Measurements from ENCODE around the gene PCBP2. TPM values are rescaled to one million over a fixed set of nuclear protein-coding genes. Genes with fewer than 3 reads are reported as not detected.

The PCBP2 gene
- total and polyA plus RNA-seq, 2 experiments from 2014 or later = 114 to 326 TPM

- no peaks in the 10 kb centered on the region for H3K9me3 ChIP-seq (ENCODE audit: low read depth)
- H3K36me3 ChIP-seq = no peaks in the 10 kb centered on the region
- peak overlapping the region; percentile 92 for H3K27ac ChIP-seq
- TF ChIP-seq, protein P1, sequence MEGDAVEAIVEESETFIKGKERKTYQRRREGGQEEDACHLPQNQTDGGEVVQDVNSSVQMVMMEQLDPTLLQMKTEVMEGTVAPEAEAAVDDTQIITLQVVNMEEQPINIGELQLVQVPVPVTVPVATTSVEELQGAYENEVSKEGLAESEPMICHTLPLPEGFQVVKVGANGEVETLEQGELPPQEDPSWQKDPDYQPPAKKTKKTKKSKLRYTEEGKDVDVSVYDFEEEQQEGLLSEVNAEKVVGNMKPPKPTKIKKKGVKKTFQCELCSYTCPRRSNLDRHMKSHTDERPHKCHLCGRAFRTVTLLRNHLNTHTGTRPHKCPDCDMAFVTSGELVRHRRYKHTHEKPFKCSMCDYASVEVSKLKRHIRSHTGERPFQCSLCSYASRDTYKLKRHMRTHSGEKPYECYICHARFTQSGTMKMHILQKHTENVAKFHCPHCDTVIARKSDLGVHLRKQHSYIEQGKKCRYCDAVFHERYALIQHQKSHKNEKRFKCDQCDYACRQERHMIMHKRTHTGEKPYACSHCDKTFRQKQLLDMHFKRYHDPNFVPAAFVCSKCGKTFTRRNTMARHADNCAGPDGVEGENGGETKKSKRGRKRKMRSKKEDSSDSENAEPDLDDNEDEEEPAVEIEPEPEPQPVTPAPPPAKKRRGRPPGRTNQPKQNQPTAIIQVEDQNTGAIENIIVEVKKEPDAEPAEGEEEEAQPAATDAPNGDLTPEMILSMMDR (IDR thresholded peaks at IDR 0.05; ENCODE audit: low read depth, low read length) = no peak
- H3K4me3 ChIP-seq = peak overlapping the region; percentile 35
- peaks cover 31% of the 10 kb centered on the region for H3K4me1 ChIP-seq (ENCODE audit: low read depth)
- peak in 1 of 2 donors; percentile 27 for DNase-seq (ENCODE audit: low read depth in 1 of 2, low spot score in 1 of 2)
- no peaks in the 10 kb centered on the region for H3K27me3 ChIP-seq
Observed at GRCh38 chr12:53492188-53492587, 40.3 kb downstream of the PCBP2 start.

DNA sequence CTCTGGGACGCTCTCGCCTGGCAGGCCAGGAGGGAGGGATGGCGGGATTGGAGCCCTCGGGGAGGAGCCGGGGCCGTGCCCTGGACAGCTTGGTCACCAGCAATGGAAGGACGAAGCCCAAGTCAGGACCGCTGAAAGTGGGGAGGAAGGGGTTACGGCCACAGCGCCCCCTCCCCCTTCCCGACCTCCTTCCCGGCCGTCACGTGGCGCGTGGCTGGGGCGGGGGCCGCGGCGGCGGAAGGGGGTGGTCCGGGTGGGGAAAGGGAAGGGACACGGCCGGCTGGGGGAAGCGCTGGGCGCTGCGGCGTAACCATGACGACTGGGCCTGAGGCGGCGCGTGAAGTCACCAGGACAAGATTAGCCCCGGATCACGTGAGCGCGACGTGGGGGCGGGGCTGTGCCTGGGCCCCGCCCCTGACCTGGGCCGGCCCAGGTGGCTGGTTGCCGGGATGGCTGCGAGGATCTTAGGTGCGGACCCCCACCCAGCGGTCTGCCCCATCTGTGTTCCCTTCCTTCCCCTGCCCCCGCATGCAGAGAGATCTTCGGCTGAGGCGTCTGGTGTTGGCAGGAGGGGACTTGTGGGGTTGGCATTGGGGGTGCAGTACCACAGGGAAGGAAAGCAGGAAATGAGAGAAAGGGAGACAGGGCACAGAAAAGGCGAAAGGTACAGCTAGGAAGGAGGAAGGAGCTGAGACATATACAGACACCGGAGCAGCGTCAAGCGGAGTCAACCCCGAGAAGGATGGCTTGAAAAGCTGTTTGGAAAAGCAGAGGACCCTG lies 41.1 kb downstream of the PCBP2 start:
- Histone ChIP-seq H3K9me3 (ENCODE audit: low read depth) (no peaks in the 10 kb centered on the region), H3K36me3 (no peaks in the 10 kb centered on the region), H3K4me3 (peak overlapping the region; percentile 35), H3K27ac (peak overlapping the region; percentile 92), H3K27me3 (no peaks in the 10 kb centered on the region), H3K4me1 (ENCODE audit: low read depth) (peaks cover 31% of the 10 kb centered on the region)
- peak; percentile 95 to 96 for DNase-seq (ENCODE audit: low read depth in 1 of 2, low spot score in 1 of 2)
- TF ChIP-seq, protein P1 (IDR thresholded peaks at IDR 0.05; ENCODE audit: low read depth, low read length) = no peak

- peaks cover 31% of the 10 kb centered on the region for H3K4me1 ChIP-seq (ENCODE audit: low read depth)
- peak in 1 of 2 donors; percentile 36 for DNase-seq (ENCODE audit: low read depth in 1 of 2, low spot score in 1 of 2)
- no peaks in the 10 kb centered on the region for H3K36me3 ChIP-seq
- H3K9me3 ChIP-seq (ENCODE audit: low read depth) = no peaks in the 10 kb centered on the region
- TF ChIP-seq, protein P1 (IDR thresholded peaks at IDR 0.05; ENCODE audit: low read depth, low read length) = no peak
- H3K4me3 ChIP-seq = peak overlapping the region; percentile 35
- no peaks in the 10 kb centered on the region for H3K27me3 ChIP-seq
- peak overlapping the region; percentile 92 for H3K27ac ChIP-seq
Observed at GRCh38 chr12:53493610-53494391, 41.9 kb downstream of the PCBP2 start.

- peaks cover 38% of the 10 kb centered on the region for H3K4me1 ChIP-seq (ENCODE audit: low read depth)
- peak overlapping the region; percentile 88 for H3K27ac ChIP-seq
- H3K27me3 ChIP-seq = no peaks in the 10 kb centered on the region
Observed at GRCh38 chr12:53495903-53496751, 44.2 kb downstream of the PCBP2 start.

DNA sequence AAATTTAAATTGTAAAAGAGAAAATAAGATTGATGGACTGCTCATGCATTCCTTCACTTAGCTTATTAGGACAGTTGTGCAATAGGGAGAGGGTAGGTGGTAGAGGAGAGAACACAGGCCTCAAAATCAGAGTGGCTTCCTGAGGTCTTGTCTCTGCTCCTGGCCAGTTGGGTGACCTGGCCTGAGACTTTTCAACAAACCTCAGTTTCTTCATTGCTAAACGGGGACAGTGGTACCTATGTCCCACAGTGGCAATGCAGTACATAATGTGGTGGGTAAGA lies 44.8 kb downstream of the PCBP2 start:
- Histone ChIP-seq H3K4me1 (ENCODE audit: low read depth) (peaks cover 41% of the 10 kb centered on the region), H3K4me3 (no peak overlapping the region), H3K36me3 (no peaks in the 10 kb centered on the region), H3K27ac (peak overlapping the region; percentile 88), H3K9me3 (ENCODE audit: low read depth) (no peaks in the 10 kb centered on the region), H3K27me3 (no peaks in the 10 kb centered on the region)
- TF ChIP-seq, protein P1 (IDR thresholded peaks at IDR 0.05; ENCODE audit: low read depth, low read length) = no peak
- DNase-seq (ENCODE audit: low read depth in 1 of 2, low spot score in 1 of 2) = peak in 1 of 2 donors; percentile 40

More at GRCh38 chr12:53495903-53496751, 44.2 kb downstream of the PCBP2 start:
- Histone ChIP-seq H3K4me3 (no peak overlapping the region), H3K36me3 (no peaks in the 10 kb centered on the region), H3K9me3 (ENCODE audit: low read depth) (no peaks in the 10 kb centered on the region)
- TF ChIP-seq, protein P1 (IDR thresholded peaks at IDR 0.05; ENCODE audit: low read depth, low read length) = no peak
- DNase-seq (ENCODE audit: low read depth in 1 of 2, low spot score in 1 of 2) = peak; percentile 85 to 91

Data from cardiac muscle cell (in vitro differentiated cells and primary cell).